ENCODE measurements around the gene SLC5A1.
A peak's percentile ranks its signal among the peaks of the same experiment; 100 is the strongest.
"Not testable (repeated sequence)": the region's sequence is repeated elsewhere in the genome, so short reads cannot be mapped to it uniquely, and the experiment has no call there.

SLC5A1 gene

DNA sequence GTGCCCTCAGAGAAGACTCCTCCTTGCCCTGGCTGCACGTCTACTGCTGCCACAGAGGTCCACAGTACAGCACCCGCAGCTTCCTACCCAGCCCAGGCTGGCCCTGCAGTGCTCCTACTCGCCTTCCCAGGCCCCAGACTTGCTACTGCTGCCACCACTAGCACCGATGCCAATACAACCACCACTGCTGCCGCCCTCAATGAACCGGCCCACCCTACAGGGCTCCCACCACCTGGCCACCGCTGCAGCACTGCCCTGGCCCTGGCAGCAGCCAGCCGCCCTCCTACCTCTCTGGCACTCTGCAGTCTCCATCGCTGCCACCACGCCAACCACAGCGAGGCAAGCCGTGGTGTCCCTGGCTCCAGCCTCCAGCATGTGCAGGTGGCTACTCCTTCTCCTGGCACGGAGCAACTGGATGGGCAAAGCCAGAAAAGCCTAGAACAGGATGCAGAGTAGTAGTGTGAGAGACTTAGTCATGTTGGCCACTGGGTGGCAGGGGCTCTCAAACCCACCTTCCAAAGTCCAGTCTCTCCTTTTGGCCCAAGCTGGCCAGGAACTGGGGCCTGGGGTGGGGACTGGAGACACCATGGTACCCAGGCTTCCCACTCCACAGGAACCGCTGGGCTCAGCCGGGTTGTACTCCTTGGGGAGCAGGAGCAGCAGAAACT is 76.6 kb downstream of the SLC5A1 start:
- DNase-seq (ENCODE audit: low spot score in 2 of 2) (no peak), ATAC-seq (replicated peaks; ENCODE audit: extremely low read depth, poor library complexity, severe bottlenecking) (no peak)
- peaks cover 2% of the 10 kb centered on the region for H3K36me3 Mint-ChIP-seq (ENCODE audit: insufficient read depth)
- H3K4me3 Mint-ChIP-seq, result no peak overlapping the region
- H3K27me3 Mint-ChIP-seq, result peaks cover 33% of the 10 kb centered on the region
- no peaks in the 10 kb centered on the region for H3K4me1 Mint-ChIP-seq
- H3K27ac Mint-ChIP-seq (ENCODE audit: low read depth), result no peak overlapping the region
- no peaks in the 10 kb centered on the region for H3K9me3 Mint-ChIP-seq

DNA sequence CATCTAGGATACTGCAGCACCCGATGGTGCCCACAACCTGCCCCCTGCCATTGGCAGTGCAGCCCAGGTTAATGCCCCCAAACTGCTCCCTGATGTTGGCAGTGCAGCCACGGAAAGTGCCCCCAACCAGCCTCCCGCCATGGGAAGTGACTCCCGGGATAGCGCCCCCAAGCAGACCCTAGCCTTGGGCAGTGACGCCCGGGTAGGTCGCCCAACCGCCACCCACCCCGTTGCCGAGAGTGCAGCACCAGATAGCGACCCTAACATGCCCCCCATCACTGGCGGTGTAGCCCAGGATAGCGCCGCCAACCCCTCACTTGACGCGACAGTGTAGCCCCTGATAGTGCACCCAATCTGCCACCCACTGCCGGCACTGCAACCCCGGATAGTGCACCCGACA is 77.5 kb downstream of the SLC5A1 start:
- no peak overlapping the region for H3K4me3 Mint-ChIP-seq
- H3K36me3 Mint-ChIP-seq (ENCODE audit: insufficient read depth), result peaks cover 2% of the 10 kb centered on the region
- H3K27ac Mint-ChIP-seq (ENCODE audit: low read depth), result no peak overlapping the region
- H3K4me1 Mint-ChIP-seq, result no peaks in the 10 kb centered on the region
- no peaks in the 10 kb centered on the region for H3K9me3 Mint-ChIP-seq
- H3K27me3 Mint-ChIP-seq, result peaks cover 24% of the 10 kb centered on the region
- no peak for DNase-seq (ENCODE audit: low spot score in 2 of 2)
- ATAC-seq (replicated peaks; ENCODE audit: extremely low read depth, poor library complexity, severe bottlenecking), result no peak

DNA sequence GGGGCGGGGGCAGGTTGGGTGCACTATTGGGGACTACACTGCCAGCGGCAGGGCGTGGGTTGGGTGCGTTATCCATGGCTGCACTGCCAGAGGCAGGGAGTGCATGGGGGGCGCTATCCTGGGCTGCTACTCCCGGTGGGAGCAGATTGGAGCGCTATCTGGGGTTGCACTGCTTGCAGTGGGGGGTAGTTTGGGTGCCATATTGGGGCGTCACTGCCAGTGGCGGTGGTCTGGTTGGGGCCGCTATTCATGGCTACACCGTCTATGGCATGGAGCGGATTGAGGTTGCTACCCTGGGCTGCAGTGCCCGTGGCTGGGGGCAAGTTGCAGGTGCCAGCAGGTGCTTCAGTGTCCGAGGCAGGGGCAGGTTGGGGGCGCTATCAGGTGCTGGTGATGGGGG is 79.8 kb downstream of the SLC5A1 start:
- no peak overlapping the region for H3K4me3 Mint-ChIP-seq
- ATAC-seq (replicated peaks; ENCODE audit: extremely low read depth, poor library complexity, severe bottlenecking) (no peak), DNase-seq (ENCODE audit: low spot score in 2 of 2) (no peak)
- H3K9me3 Mint-ChIP-seq, result no peaks in the 10 kb centered on the region
- H3K4me1 Mint-ChIP-seq, result no peaks in the 10 kb centered on the region
- H3K36me3 Mint-ChIP-seq (ENCODE audit: insufficient read depth), result peaks cover 2% of the 10 kb centered on the region
- H3K27me3 Mint-ChIP-seq, result peaks cover 12% of the 10 kb centered on the region
- no peak overlapping the region for H3K27ac Mint-ChIP-seq (ENCODE audit: low read depth)

DNA sequence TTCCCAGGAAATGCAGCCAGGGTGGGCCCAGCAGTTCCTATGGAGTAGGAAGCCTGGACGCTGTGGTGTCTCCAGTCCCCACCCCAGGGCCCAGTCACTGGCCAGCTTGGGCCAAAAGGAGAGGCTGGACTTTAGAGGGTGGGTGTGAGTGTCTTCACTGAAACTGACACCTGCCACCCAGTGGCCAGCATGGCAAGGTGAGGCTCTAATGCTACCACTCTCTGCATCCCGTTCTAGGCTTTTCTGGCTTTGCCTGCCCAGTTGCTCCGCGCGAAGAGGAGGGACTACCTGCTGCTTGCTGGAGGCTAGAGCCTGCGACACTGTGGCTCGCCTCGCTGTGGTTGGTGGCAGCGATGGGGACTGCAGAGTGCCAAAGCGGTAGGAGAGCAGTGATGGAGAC is 80.6 kb downstream of the SLC5A1 start:
- Mint-ChIP-seq H3K4me3 (no peak overlapping the region), H3K27ac (ENCODE audit: low read depth) (no peak overlapping the region), H3K27me3 (peaks cover 12% of the 10 kb centered on the region), H3K4me1 (no peaks in the 10 kb centered on the region), H3K9me3 (no peaks in the 10 kb centered on the region), H3K36me3 (ENCODE audit: insufficient read depth) (peaks cover 2% of the 10 kb centered on the region)
- no peak for DNase-seq (ENCODE audit: low spot score in 2 of 2)
- ATAC-seq (replicated peaks; ENCODE audit: extremely low read depth, poor library complexity, severe bottlenecking), result no peak

DNA sequence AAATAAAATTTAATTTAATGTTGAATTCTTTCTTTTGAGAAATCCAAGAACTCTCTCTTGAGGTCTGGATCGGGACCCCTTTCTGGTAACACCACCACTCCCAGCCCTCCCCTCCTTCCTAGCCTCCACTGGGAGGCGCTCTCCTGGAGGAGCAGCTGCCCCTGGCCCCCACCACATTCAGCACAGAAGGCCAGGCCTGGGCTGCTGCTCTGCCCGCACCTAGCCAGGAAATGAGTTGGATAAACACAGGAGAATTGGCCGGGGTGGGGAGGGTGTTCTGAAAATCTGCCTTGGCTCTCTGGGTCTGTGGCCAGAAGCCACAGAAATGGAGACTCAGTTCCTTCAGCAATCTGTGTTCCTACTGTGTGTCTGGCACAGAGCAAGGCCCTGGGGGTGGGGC is 84.8 kb downstream of the SLC5A1 start:
- DNase-seq (ENCODE audit: low spot score in 2 of 2) (no peak), ATAC-seq (replicated peaks; ENCODE audit: extremely low read depth, poor library complexity, severe bottlenecking) (no peak)
- Mint-ChIP-seq H3K36me3 (ENCODE audit: insufficient read depth) (no peaks in the 10 kb centered on the region), H3K9me3 (no peaks in the 10 kb centered on the region), H3K4me3 (no peak overlapping the region), H3K27me3 (no peaks in the 10 kb centered on the region), H3K4me1 (no peaks in the 10 kb centered on the region), H3K27ac (ENCODE audit: low read depth) (no peak overlapping the region)

DNA sequence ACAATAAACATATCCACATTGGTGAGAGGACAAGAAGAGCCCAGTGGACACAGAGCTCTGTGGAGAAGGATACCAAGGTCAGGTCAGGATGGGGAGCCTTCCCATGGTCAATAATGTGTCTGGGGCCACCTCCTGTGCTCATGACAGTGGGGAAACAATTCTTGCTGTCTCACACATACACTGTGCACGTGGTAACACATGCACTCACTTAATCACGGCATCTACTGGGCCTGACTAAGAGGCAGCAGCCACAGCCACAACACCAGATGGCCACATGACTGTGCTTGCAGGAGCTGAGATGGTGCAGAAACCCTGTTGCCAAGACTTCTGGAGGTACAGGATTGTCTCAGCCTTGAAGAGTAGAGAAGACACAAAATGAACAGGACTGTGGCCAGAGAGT is 87.4 kb downstream of the SLC5A1 start:
- H3K9me3 Mint-ChIP-seq, result no peaks in the 10 kb centered on the region
- DNase-seq (ENCODE audit: low spot score in 2 of 2), result no peak
- H3K36me3 Mint-ChIP-seq (ENCODE audit: insufficient read depth), result no peaks in the 10 kb centered on the region
- H3K4me1 Mint-ChIP-seq, result no peaks in the 10 kb centered on the region
- H3K27ac Mint-ChIP-seq (ENCODE audit: low read depth), result no peak overlapping the region
- no peak overlapping the region for H3K4me3 Mint-ChIP-seq
- no peak for ATAC-seq (replicated peaks; ENCODE audit: extremely low read depth, poor library complexity, severe bottlenecking)
- no peaks in the 10 kb centered on the region for H3K27me3 Mint-ChIP-seq

DNA sequence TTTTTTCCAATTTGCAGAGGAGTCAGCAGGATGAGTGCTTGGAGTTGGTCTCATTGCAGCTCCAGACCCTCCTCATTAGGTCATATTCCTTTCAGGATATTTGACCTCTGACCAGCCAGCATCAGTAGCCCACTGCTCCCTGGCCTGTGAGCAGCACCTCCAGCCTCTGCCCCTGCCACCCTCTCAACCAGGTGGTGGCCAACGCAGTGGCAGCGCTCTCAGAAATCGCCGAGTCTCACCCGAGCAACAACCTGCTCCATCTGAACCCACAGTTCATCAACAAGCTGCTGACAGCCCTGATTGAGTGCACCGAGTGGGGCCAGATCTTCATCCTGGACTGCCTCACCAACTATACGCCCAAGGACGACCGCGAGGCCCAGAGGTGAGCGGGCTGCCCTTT is 89.1 kb downstream of the SLC5A1 start:
- no peak for ATAC-seq (replicated peaks; ENCODE audit: extremely low read depth, poor library complexity, severe bottlenecking)
- Mint-ChIP-seq H3K27me3 (no peaks in the 10 kb centered on the region), H3K9me3 (no peaks in the 10 kb centered on the region), H3K4me3 (no peak overlapping the region), H3K4me1 (no peaks in the 10 kb centered on the region), H3K27ac (ENCODE audit: low read depth) (no peak overlapping the region), H3K36me3 (ENCODE audit: insufficient read depth) (no peaks in the 10 kb centered on the region)
- DNase-seq (ENCODE audit: low spot score in 2 of 2), result no peak

DNA sequence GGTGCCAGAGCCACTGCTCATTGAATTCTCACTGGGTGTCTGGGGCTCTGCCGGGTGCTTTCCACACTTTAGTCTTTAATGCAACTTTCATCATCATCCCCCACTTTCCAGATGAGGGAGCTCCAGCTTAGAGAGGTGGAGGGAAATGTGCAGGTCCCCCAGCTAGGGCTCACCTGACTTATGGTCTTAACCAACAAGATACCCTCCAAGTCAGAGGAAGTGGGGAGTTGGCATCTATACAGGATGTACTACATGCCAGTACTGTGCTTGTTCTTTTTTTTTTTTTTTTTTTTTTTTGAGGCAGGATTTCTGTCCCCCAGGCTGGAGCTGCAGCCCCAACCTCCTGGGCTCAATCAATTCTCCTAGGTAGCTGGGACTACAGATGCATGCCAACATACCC is 89.7 kb downstream of the SLC5A1 start:
- Mint-ChIP-seq H3K9me3 (no peaks in the 10 kb centered on the region), H3K36me3 (ENCODE audit: insufficient read depth) (peaks cover 3% of the 10 kb centered on the region), H3K27ac (ENCODE audit: low read depth) (no peak overlapping the region), H3K4me3 (no peak overlapping the region), H3K27me3 (no peaks in the 10 kb centered on the region), H3K4me1 (peaks cover 6% of the 10 kb centered on the region)
- no peak for DNase-seq (ENCODE audit: low spot score in 2 of 2)
- no peak for ATAC-seq (replicated peaks; ENCODE audit: extremely low read depth, poor library complexity, severe bottlenecking)

DNA sequence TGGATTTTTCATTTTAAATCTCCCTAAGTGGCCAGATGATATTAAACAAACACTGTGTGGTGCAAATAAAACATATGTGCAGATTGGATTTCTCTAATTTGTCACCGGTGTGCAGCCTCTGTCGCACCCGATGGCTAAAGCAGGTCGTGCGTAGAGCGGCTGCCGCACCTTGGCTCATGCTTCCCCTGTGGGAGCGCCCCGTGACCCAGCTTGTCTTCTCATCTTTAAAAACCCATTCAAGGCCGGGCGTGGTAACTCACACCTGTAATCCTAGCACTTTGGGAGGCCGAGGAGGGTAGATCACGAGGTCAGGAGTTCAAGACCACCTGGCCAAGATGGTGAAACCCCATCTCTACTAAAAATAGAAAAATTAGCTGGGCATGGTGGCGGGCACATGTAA is 91.7 kb downstream of the SLC5A1 start:
- H3K4me3 Mint-ChIP-seq, result not testable (repeated sequence)

DNA sequence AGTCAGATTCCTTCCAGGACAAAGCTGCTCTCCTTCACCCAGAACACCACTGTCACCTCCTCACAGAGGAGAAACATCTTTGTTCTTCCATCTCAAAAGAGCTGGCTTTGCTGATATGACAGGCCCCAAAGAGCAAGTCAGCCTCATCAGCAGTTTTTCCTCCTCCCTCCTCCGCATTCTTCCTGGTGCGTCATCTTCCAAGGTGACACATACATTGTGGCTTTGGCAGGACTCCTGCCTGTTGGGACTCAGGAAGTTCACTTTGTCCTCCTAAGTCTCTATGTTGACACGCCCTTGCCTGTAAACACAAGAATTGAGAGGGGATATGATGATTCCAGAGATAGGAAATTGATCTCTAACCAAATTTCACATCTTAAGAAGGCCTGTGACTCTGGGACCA is 92.9 kb downstream of the SLC5A1 start:
- not testable (repeated sequence) for H3K9me3 Mint-ChIP-seq; H3K4me3 Mint-ChIP-seq; ATAC-seq (replicated peaks; ENCODE audit: extremely low read depth, poor library complexity, severe bottlenecking); DNase-seq (ENCODE audit: low spot score in 2 of 2); H3K27me3 Mint-ChIP-seq; H3K27ac Mint-ChIP-seq (ENCODE audit: low read depth)
- H3K4me1 Mint-ChIP-seq, result peaks cover 12% of the 10 kb centered on the region
- peaks cover 11% of the 10 kb centered on the region for H3K36me3 Mint-ChIP-seq (ENCODE audit: insufficient read depth)

More for the DNA sequence above, 91.7 kb downstream of the SLC5A1 start:
- H3K36me3 Mint-ChIP-seq (ENCODE audit: insufficient read depth), result peaks cover 11% of the 10 kb centered on the region
- DNase-seq (ENCODE audit: low spot score in 2 of 2); H3K9me3 Mint-ChIP-seq; H3K27me3 Mint-ChIP-seq; H3K27ac Mint-ChIP-seq (ENCODE audit: low read depth); ATAC-seq (replicated peaks; ENCODE audit: extremely low read depth, poor library complexity, severe bottlenecking): not testable (repeated sequence)
- H3K4me1 Mint-ChIP-seq, result peaks cover 12% of the 10 kb centered on the region

DNA sequence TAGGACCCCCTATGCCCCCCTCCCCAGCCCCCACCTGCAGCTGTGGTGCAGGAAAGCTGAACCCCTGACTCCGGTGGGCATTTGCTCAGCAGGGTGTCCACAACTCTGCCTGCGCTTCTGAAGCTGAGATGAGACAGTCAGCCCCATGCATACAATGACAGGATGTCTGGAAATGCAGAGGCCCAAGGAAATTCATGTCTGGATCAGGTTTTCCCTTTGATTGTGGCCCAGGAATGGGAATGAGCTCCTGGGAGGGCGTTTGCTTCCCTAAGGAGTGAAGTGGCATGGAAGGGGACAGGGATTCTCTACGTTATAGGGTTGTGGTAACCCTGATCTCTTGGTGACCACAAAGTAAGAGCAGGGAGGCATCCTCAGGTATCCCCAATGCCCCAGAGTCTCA is 93.8 kb downstream of the SLC5A1 start:
- Mint-ChIP-seq H3K4me1 (peaks cover 14% of the 10 kb centered on the region), H3K36me3 (ENCODE audit: insufficient read depth) (peaks cover 11% of the 10 kb centered on the region)
- not testable (repeated sequence) for H3K4me3 Mint-ChIP-seq; H3K27ac Mint-ChIP-seq (ENCODE audit: low read depth); DNase-seq (ENCODE audit: low spot score in 2 of 2); H3K27me3 Mint-ChIP-seq; ATAC-seq (replicated peaks; ENCODE audit: extremely low read depth, poor library complexity, severe bottlenecking); H3K9me3 Mint-ChIP-seq

DNA sequence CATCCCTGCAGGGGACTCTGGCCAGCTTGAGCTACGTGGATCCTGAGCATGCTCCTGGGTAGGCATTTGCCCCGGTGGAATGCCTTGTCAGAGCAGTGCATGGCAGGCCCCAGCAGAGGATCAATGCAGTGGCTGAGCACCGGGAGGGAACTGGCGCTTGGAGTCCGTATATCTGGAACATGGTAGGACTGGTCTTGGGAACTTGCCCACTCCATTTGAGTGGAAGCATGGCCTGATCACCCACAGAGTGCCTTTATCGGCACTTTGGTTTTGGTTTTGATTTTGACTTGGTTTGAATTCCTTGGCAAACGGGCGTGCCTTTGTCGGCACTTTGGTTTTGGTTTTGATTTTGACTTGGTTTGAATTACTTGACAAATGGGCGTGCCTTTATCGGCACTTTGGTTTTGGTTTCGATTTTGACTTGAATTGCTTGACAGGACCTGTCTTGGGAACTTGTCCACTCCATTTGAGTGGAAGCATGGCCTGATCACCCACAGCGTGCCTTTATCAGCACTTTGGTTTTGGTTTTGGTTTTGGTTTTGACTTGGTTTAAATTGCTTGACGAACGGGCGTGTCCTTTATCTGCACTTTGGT is 94.8 kb downstream of the SLC5A1 start:
- ATAC-seq (replicated peaks; ENCODE audit: extremely low read depth, poor library complexity, severe bottlenecking), result peak; percentile 75
- Mint-ChIP-seq H3K27ac (ENCODE audit: low read depth) (peak overlapping the region; percentile 89), H3K4me1 (peaks cover 17% of the 10 kb centered on the region), H3K36me3 (ENCODE audit: insufficient read depth) (peaks cover 11% of the 10 kb centered on the region), H3K4me3 (peak overlapping the region; percentile 82)
- not testable (repeated sequence) for H3K27me3 Mint-ChIP-seq, H3K9me3 Mint-ChIP-seq
- DNase-seq (ENCODE audit: low spot score in 2 of 2), result peak in 1 of 2 donors; percentile 48

DNA sequence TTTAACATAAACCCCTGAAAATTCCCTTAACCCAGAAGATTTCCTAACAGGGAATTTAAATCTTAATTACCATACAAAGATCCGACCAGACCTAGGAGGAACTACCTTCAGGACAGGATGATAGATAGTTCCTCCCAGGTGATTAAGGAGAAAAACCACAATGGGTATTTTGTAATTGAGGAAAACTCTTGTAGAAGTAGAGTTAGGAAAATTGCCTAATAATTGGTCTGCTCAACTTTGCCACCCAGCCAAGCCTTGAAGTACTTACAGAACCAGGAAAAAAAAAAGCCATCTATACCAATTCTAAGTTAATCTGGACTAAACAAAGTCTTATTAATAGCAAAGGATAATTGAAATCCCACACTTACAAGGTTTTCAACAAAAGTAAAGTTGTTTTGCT is 95.5 kb downstream of the SLC5A1 start:
- H3K4me3 Mint-ChIP-seq, result peak overlapping the region; percentile 82
- peaks cover 11% of the 10 kb centered on the region for H3K36me3 Mint-ChIP-seq (ENCODE audit: insufficient read depth)
- DNase-seq (ENCODE audit: low spot score in 2 of 2); H3K27me3 Mint-ChIP-seq; ATAC-seq (replicated peaks; ENCODE audit: extremely low read depth, poor library complexity, severe bottlenecking); H3K9me3 Mint-ChIP-seq: not testable (repeated sequence)
- H3K4me1 Mint-ChIP-seq, result peaks cover 20% of the 10 kb centered on the region
- peak overlapping the region; percentile 89 for H3K27ac Mint-ChIP-seq (ENCODE audit: low read depth)

Measured in central memory CD8-positive, alpha-beta T cell (primary cell).